ENCODE results near the gene TPSD1. TPM values are rescaled to one million over a fixed set of nuclear protein-coding genes. Genes with fewer than 3 reads are reported as not detected.

TPSD1 gene
- total RNA-seq, 1 experiment from 2014 or later: not detected

DNA sequence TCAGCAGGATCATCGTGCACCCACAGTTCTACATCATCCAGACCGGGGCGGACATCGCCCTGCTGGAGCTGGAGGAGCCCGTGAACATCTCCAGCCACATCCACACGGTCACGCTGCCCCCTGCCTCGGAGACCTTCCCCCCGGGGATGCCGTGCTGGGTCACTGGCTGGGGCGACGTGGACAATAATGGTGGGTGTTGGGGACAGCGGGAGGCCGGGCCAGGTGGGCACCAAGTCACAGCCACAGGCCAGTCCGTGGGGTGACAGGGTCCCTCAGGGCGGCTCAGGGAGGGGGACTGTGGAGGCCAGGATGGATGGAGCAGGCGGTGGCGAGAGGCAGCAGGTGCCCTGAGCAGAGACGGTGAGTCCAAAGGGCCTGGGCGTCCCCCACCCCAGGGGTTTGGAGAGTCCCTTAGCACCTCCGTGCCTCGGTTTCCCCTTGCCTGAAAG lies 1.0 kb downstream of the TPSD1 start:
- no peak overlapping the region for H3K14ac ChIP-seq (ENCODE audit: insufficient read depth, low read length)
- no peak overlapping the region for H4K5ac ChIP-seq (ENCODE audit: insufficient read length, low read depth, low read length)
- no peak overlapping the region for H3K18ac ChIP-seq (ENCODE audit: insufficient read length, low read depth, low read length)
- no peak overlapping the region for H2BK120ac ChIP-seq (ENCODE audit: low read depth, low read length, poor library complexity, severe bottlenecking)
- no peak overlapping the region for H3K27ac Mint-ChIP-seq
- no peaks in the 10 kb centered on the region for H3K36me3 Mint-ChIP-seq (ENCODE audit: insufficient read depth in 1 of 3, low read depth in 3 of 3)
- H3K9me3 Mint-ChIP-seq: peaks cover 0 to 3% of the 10 kb centered on the region in 2 experiments; a peak in 1 of 5 replicates
- H3K4me2 ChIP-seq (ENCODE audit: insufficient read depth, insufficient read length, low read length): no peak overlapping the region
- H3K4ac ChIP-seq (ENCODE audit: low read depth, low read length): no peak overlapping the region
- no peaks in the 10 kb centered on the region for H4K20me1 ChIP-seq (ENCODE audit: control insufficient read depth, insufficient read depth, insufficient read length)
- TF ChIP-seq, protein P1, sequence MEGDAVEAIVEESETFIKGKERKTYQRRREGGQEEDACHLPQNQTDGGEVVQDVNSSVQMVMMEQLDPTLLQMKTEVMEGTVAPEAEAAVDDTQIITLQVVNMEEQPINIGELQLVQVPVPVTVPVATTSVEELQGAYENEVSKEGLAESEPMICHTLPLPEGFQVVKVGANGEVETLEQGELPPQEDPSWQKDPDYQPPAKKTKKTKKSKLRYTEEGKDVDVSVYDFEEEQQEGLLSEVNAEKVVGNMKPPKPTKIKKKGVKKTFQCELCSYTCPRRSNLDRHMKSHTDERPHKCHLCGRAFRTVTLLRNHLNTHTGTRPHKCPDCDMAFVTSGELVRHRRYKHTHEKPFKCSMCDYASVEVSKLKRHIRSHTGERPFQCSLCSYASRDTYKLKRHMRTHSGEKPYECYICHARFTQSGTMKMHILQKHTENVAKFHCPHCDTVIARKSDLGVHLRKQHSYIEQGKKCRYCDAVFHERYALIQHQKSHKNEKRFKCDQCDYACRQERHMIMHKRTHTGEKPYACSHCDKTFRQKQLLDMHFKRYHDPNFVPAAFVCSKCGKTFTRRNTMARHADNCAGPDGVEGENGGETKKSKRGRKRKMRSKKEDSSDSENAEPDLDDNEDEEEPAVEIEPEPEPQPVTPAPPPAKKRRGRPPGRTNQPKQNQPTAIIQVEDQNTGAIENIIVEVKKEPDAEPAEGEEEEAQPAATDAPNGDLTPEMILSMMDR (conservative IDR thresholded peaks at IDR 0.05): no peak
- no peak overlapping the region for H2AK5ac ChIP-seq (ENCODE audit: insufficient read length, low read length)
- no peak overlapping the region for H3K27ac ChIP-seq (ENCODE audit: insufficient read length, low read depth, low read length)
- H3K9ac ChIP-seq (ENCODE audit: extremely low read depth, insufficient read length, low read length): no peak overlapping the region
- no peak overlapping the region for H3T11ph ChIP-seq (ENCODE audit: low read length)
- H2BK15ac ChIP-seq (ENCODE audit: low read depth, low read length): no peak overlapping the region
- no peak overlapping the region for H3K23ac ChIP-seq (ENCODE audit: insufficient read length, low read depth, low read length)
- no peak overlapping the region for H2BK5ac ChIP-seq (ENCODE audit: insufficient read length, low read length)
- peaks cover 31% of the 10 kb centered on the region for H3K27me3 Mint-ChIP-seq (ENCODE audit: low read depth)
- no peaks in the 10 kb centered on the region for H3K79me2 ChIP-seq (ENCODE audit: insufficient read depth, low read length)
- H3K23me2 ChIP-seq (ENCODE audit: insufficient read length, low read depth, low read length, poor library complexity, severe bottlenecking): no peaks in the 10 kb centered on the region
- H3K9me3 ChIP-seq (ENCODE audit: control insufficient read depth, low read depth, low read length): no peaks in the 10 kb centered on the region
- no CpG with 5 or more reads among the region's 22 CpGs for WGBS (ENCODE audit: extremely low coverage, insufficient read length, low lambda C conversion rate)
- H2AFZ ChIP-seq (ENCODE audit: low read length): no peak overlapping the region
- DNase-seq: no peak
- H2BK12ac ChIP-seq (ENCODE audit: insufficient read length, low read depth, low read length): no peak overlapping the region
- H4K8ac ChIP-seq (replicated peaks; ENCODE audit: insufficient read length, low read depth, low read length): no peak overlapping the region
- peaks cover 0 to 11% of the 10 kb centered on the region in 2 experiments; a peak in 3 of 4 replicates for H3K4me1 Mint-ChIP-seq
- no peak overlapping the region for H3K56ac ChIP-seq (ENCODE audit: insufficient read length, low read depth, low read length)
- no peak overlapping the region for H2BK20ac ChIP-seq (ENCODE audit: low read depth, low read length, poor library complexity, severe bottlenecking)
- H3K27me3 ChIP-seq (ENCODE audit: insufficient read depth, low read length): no peaks in the 10 kb centered on the region
- H4K91ac ChIP-seq (ENCODE audit: insufficient read length, low read depth, low read length): no peak overlapping the region
- H3K4me1 ChIP-seq (ENCODE audit: insufficient read depth, low read length): no peaks in the 10 kb centered on the region
- no peak overlapping the region for H3K4me3 Mint-ChIP-seq
- H3K79me1 ChIP-seq (ENCODE audit: insufficient read depth, low read depth, low read length, poor library complexity, severe bottlenecking): no peaks in the 10 kb centered on the region
